ENCODE data around the gene MYLK.
"Not testable (repeated sequence)": the region's sequence is repeated elsewhere in the genome, so short reads cannot be mapped to it uniquely, and the experiment has no call there.

Gene MYLK

DNA sequence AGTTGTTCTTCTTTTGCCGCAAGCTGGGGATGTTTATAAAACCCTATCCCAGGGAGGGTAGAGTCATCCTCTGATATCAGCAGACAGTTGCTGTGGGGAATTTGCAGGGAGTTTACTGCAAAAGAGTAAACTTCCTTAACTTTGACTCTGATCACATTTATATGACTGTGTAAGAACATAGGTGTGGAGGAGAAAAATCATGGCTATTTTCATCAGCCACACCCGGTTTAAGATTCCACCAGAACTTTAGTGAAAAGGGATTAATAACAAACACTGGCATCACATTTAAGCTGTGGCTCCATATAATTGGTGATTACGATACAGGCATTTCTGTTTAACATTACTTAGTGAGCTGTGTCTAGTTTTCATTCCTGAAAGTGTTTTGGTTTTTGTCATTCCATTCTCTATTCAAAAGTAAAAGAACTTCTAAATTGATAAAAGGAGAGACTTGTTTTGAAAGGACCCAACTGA is 143.1 kb downstream of the MYLK start:
- DNase-seq (ENCODE audit: low read depth): no peak
- TF ChIP-seq, protein P1, sequence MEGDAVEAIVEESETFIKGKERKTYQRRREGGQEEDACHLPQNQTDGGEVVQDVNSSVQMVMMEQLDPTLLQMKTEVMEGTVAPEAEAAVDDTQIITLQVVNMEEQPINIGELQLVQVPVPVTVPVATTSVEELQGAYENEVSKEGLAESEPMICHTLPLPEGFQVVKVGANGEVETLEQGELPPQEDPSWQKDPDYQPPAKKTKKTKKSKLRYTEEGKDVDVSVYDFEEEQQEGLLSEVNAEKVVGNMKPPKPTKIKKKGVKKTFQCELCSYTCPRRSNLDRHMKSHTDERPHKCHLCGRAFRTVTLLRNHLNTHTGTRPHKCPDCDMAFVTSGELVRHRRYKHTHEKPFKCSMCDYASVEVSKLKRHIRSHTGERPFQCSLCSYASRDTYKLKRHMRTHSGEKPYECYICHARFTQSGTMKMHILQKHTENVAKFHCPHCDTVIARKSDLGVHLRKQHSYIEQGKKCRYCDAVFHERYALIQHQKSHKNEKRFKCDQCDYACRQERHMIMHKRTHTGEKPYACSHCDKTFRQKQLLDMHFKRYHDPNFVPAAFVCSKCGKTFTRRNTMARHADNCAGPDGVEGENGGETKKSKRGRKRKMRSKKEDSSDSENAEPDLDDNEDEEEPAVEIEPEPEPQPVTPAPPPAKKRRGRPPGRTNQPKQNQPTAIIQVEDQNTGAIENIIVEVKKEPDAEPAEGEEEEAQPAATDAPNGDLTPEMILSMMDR (IDR thresholded peaks at IDR 0.05; ENCODE audit: control insufficient read depth, extremely low read depth, insufficient read depth): no peak
- no peak overlapping the region for H3K4me3 ChIP-seq (ENCODE audit: low read depth, low read length)

DNA sequence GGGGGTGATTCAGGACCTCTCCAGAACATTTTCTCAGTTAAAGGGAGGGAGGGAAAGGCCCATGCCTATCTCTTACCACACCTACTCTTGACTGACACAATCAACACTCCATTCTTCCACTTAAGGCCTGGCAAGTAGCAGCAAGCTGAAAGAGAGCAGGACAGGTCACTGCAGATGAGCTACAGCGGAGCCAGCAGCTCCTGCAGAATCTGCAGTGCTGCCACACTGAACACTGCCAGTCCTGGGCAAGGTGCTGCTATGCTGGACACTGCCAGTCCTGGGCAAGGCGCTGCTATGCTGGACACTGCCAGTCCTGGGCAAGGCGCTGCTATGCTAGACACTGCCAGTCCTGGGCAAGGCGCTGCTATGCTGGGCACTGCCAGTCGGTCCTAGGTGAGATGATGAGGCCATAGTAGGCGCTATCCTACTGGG is 143.7 kb downstream of the MYLK start:
- no peak for DNase-seq (ENCODE audit: low read depth)
- H3K4me3 ChIP-seq (ENCODE audit: low read depth, low read length): no peak overlapping the region
- TF ChIP-seq, protein P1 (IDR thresholded peaks at IDR 0.05; ENCODE audit: control insufficient read depth, extremely low read depth, insufficient read depth): no peak

DNA sequence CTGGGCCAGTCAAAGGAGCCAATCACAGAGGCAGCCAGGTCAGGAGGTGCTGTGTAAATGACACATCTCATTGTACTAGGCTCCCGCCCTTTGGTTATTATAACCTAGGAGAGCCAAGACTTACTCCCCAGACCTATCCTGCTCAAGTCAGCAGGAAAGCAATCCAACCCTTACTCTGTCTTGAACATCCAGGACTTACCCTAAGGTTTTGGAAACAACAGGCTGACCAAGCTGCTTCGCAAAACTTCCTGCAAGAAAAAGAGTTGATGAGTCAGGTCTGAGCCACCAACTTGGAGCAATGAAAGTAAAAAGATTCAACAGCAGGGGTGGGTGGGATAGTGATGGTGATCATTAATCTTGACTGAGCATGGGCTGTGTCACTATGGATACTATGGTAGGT is 144.4 kb downstream of the MYLK start:
- no peak overlapping the region for H3K4me3 ChIP-seq (ENCODE audit: low read depth, low read length)
- TF ChIP-seq, protein P1 (IDR thresholded peaks at IDR 0.05; ENCODE audit: control insufficient read depth, extremely low read depth, insufficient read depth): no peak
- DNase-seq (ENCODE audit: low read depth): no peak

DNA sequence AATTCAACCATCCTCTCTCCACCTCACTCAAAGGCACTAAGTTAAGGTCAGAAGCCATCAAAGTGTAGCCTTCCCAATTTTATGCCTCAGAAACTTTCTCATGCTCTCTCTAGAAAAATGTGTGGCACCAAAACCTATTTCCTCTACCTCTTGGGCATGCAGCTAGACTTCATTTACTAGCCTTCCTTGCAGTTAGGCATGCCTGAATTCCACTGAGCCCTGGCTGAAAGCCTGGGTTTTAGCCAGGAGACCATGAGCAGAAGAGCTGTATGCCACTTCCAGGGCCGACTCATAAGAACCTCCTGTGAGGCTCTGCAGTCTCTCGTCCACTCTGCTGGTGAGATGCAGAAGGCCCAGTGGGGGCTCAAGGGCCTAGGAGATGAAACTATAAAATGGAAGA is 145.0 kb downstream of the MYLK start:
- TF ChIP-seq, protein P1 (IDR thresholded peaks at IDR 0.05; ENCODE audit: control insufficient read depth, extremely low read depth, insufficient read depth): no peak
- H3K4me3 ChIP-seq (ENCODE audit: low read depth, low read length): no peak overlapping the region
- no peak for DNase-seq (ENCODE audit: low read depth)

DNA sequence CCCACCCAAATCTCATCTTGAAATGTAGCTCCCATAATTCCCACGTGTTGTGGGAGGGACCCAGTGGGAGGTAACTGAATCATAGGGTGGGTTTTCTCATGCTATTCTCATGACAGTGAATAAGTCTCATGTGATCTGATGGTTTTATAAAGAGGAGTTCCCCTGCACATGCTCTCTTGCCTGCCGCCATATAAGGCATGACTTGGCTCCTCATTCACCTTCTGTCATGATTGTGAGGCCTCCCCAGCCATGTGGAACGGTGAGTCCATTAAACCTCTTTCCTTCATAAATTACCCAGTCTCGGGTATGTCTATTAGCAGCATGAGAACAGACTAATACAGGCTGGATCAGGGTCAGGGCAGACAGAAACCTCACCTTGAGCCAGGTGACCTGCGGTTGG is 145.6 kb downstream of the MYLK start:
- DNase-seq (ENCODE audit: low read depth): not testable (repeated sequence)

DNA sequence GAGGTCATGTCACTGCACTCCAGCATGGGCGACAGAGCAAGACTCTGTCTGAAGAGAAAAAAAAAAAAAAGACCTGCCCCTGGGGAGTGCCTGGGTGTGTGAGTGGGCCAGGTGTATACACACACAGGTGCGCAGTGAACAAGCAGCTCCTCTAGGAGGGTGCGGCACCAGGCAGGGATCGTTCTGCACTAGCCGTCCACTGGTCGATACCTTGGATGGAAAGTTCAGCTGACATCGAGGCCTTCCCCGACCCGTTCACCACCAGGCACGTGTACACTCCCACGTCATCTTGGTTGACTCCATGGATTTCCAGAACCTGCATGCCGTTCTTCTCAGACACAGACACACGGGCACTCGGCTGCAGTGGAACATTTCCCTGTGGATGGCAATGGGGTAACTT is 147.0 kb downstream of the MYLK start:
- no peak overlapping the region for H3K4me3 ChIP-seq (ENCODE audit: low read depth, low read length)
- TF ChIP-seq, protein P1 (IDR thresholded peaks at IDR 0.05; ENCODE audit: control insufficient read depth, extremely low read depth, insufficient read depth): no peak
- DNase-seq (ENCODE audit: low read depth): no peak

More for the DNA sequence above, 145.6 kb downstream of the MYLK start:
- H3K4me3 ChIP-seq (ENCODE audit: low read depth, low read length): not testable (repeated sequence)

DNA sequence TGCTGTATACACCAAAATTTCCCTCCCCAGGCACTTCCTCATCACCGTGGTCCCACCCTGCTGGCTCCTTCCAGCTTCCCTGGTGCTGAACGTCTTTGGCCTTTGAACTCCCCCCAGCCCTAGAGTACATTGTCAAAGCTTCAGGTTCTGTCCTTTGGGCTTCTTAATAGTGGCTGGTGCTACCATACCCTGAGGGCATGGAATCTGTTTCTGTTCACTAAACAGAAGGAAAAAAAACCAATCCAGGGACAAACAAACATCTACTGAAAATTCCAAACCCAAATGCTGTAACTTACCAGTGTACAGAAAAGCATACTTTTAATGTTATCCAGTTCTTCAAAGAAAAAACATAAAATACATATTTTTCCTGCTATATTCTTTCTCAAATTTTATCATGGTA is 148.7 kb downstream of the MYLK start:
- no peak for DNase-seq (ENCODE audit: low read depth)
- H3K4me3 ChIP-seq (ENCODE audit: low read depth, low read length): no peak overlapping the region
- TF ChIP-seq, protein P1 (IDR thresholded peaks at IDR 0.05; ENCODE audit: control insufficient read depth, extremely low read depth, insufficient read depth): no peak
